ENCODE data around the gene UBD.
A peak's percentile ranks its signal among the peaks of the same experiment; 100 is the strongest.

UBD gene

GRCh38 chr6:29519291-29520010, 40.1 kb downstream of the UBD start:
- DNase-seq: no peak

- DNase-seq: no peak
Observed at GRCh38 chr6:29517728-29518440, 41.6 kb downstream of the UBD start.

- DNase-seq: no peak
Observed at GRCh38 chr6:29517245-29517644, 42.3 kb downstream of the UBD start.

GRCh38 chr6:29516108-29516507, 43.4 kb downstream of the UBD start:
- DNase-seq: peak in 1 of 2 donors; percentile 38

GRCh38 chr6:29510746-29511300, 48.7 kb downstream of the UBD start:
- no peak for DNase-seq

- no peak for DNase-seq
Observed at GRCh38 chr6:29510202-29510601, 49.3 kb downstream of the UBD start.

- DNase-seq: no peak
Observed at GRCh38 chr6:29509711-29510110, 49.8 kb downstream of the UBD start.

GRCh38 chr6:29509239-29509638, 50.3 kb downstream of the UBD start:
- DNase-seq: no peak

- DNase-seq: no peak
Observed at GRCh38 chr6:29507319-29507718, 52.2 kb downstream of the UBD start.

GRCh38 chr6:29506446-29507067, 53.0 kb downstream of the UBD start:
- DNase-seq: no peak

GRCh38 chr6:29505808-29506207, 53.7 kb downstream of the UBD start:
- DNase-seq: no peak
